IgD-negative memory B cell (primary cell): ENCODE results near the gene SIK3. TPM values are rescaled to one million over a fixed set of nuclear protein-coding genes. Genes with fewer than 3 reads are reported as not detected.
"Not testable (repeated sequence)": the region's sequence is repeated elsewhere in the genome, so short reads cannot be mapped to it uniquely, and the experiment has no call there.

Experiments used
- H3K27ac Mint-ChIP-seq, 3 donors: one replicate each; pipeline ENCODE4 v1.8.0; 2020 to 2022; ENCODE audit warnings: mild to moderate bottlenecking in 3 of 3, mixed read lengths in 3 of 3, moderate library complexity in 1 of 3
- H3K27me3 Mint-ChIP-seq: one replicate; pipeline ENCODE4 v1.8.0; 2021; ENCODE audit warnings: mixed read lengths
- H3K36me3 Mint-ChIP-seq: one replicate; pipeline ENCODE4 v1.8.0; 2020; ENCODE audit warnings: mild to moderate bottlenecking, mixed read lengths
- H3K4me1 Mint-ChIP-seq, 3 donors: one replicate each; pipeline ENCODE4 v1.8.0; 2020 to 2022; ENCODE audit warnings: mixed read lengths in 3 of 3, mild to moderate bottlenecking in 1 of 3
- H3K4me3 Mint-ChIP-seq, 4 donors: one replicate each; pipeline ENCODE4 v1.8.0; 2020 to 2022; ENCODE audit warnings: mild to moderate bottlenecking in 4 of 4, mixed read lengths in 4 of 4, moderate library complexity in 3 of 4
- H3K9me3 Mint-ChIP-seq, 3 donors: one replicate each; pipeline ENCODE4 v1.8.0; 2020 to 2021; ENCODE audit warnings: mixed read lengths in 3 of 3, mild to moderate bottlenecking in 1 of 3
- polyA plus RNA-seq: library from polyadenylated mRNA; unstranded; fragments of 300-500 nt; fragmentation: Illumina TruSeq; gene quantifications from one replicate; pipeline ENCODE4 v1.2.3, GENCODE V29; 2021

The SIK3 gene
- polyA plus RNA-seq, 1 donor from 2014 or later = 25.1 TPM

GRCh38 chr11:117034901-117035300, 63.3 kb downstream of the SIK3 start:
- H3K4me1 Mint-ChIP-seq = peaks cover 34 to 39% (median 37%) of the 10 kb centered on the region in 3 donors
- peaks cover 7% of the 10 kb centered on the region for H3K36me3 Mint-ChIP-seq
- no peaks in the 10 kb centered on the region for H3K27me3 Mint-ChIP-seq
- H3K27ac Mint-ChIP-seq = no peak overlapping the region
- no peaks in the 10 kb centered on the region for H3K9me3 Mint-ChIP-seq
- no peak overlapping the region for H3K4me3 Mint-ChIP-seq

GRCh38 chr11:117026593-117027330, 71.5 kb downstream of the SIK3 start:
- H3K4me1 Mint-ChIP-seq = peaks cover 46 to 63% (median 62%) of the 10 kb centered on the region in 3 donors
- peak overlapping the region in 1 of 4 donors; percentile 24 for H3K4me3 Mint-ChIP-seq
- no peaks in the 10 kb centered on the region for H3K36me3 Mint-ChIP-seq
- H3K27ac Mint-ChIP-seq = peak overlapping the region in 1 of 3 donors; percentile 54
- no peaks in the 10 kb centered on the region for H3K27me3 Mint-ChIP-seq
- peaks cover 0 to 2% (median 0%) of the 10 kb centered on the region in 3 donors for H3K9me3 Mint-ChIP-seq

- H3K36me3 Mint-ChIP-seq, H3K27me3 Mint-ChIP-seq, H3K9me3 Mint-ChIP-seq: not testable (repeated sequence)
- H3K4me3 Mint-ChIP-seq = peak overlapping the region in 1 of 4 donors; percentile 19
- peaks cover 58 to 76% (median 69%) of the 10 kb centered on the region in 3 donors for H3K4me1 Mint-ChIP-seq
- peak overlapping the region in 1 of 3 donors; percentile 68 for H3K27ac Mint-ChIP-seq
Observed at GRCh38 chr11:117023707-117024106, 74.5 kb downstream of the SIK3 start.

- Mint-ChIP-seq H3K36me3 (no peaks in the 10 kb centered on the region), H3K27me3 (no peaks in the 10 kb centered on the region), H3K27ac (peak overlapping the region in 2 of 3 donors; percentile 3 to 68), H3K4me3 (peak overlapping the region in 3 of 4 donors; percentile 14 to 30 (median 22)), H3K4me1 (peaks cover 56 to 75% (median 68%) of the 10 kb centered on the region in 3 donors), H3K9me3 (peaks cover 0 to 2% (median 0%) of the 10 kb centered on the region in 3 donors)
Observed at GRCh38 chr11:117023178-117023577, 75.0 kb downstream of the SIK3 start.

GRCh38 chr11:117022526-117022925, 75.7 kb downstream of the SIK3 start:
- Mint-ChIP-seq H3K4me1 (peaks cover 59 to 79% (median 71%) of the 10 kb centered on the region in 3 donors), H3K36me3 (no peaks in the 10 kb centered on the region), H3K4me3 (peak overlapping the region in 1 of 4 donors; percentile 30), H3K9me3 (peaks cover 0 to 2% (median 0%) of the 10 kb centered on the region in 3 donors), H3K27ac (peak overlapping the region; percentile 3 to 33 (median 28)), H3K27me3 (no peaks in the 10 kb centered on the region)

GRCh38 chr11:117020869-117021564, 77.2 kb downstream of the SIK3 start:
- H3K9me3 Mint-ChIP-seq = no peaks in the 10 kb centered on the region
- H3K4me1 Mint-ChIP-seq = peaks cover 53 to 69% (median 64%) of the 10 kb centered on the region in 3 donors
- H3K27me3 Mint-ChIP-seq = no peaks in the 10 kb centered on the region
- H3K4me3 Mint-ChIP-seq = peak overlapping the region in 3 of 4 donors; percentile 73 to 81 (median 75)
- H3K27ac Mint-ChIP-seq = peak overlapping the region; percentile 76 to 86 (median 78)
- H3K36me3 Mint-ChIP-seq = no peaks in the 10 kb centered on the region

- Mint-ChIP-seq H3K4me1 (peaks cover 51 to 63% (median 58%) of the 10 kb centered on the region in 3 donors), H3K27me3 (no peaks in the 10 kb centered on the region), H3K4me3 (peak overlapping the region; percentile 35 to 81 (median 74)), H3K9me3 (no peaks in the 10 kb centered on the region), H3K36me3 (no peaks in the 10 kb centered on the region), H3K27ac (peak overlapping the region; percentile 76 to 86 (median 78))
Observed at GRCh38 chr11:117020287-117020686, 77.9 kb downstream of the SIK3 start.

GRCh38 chr11:117019871-117020270, 78.4 kb downstream of the SIK3 start:
- peak overlapping the region; percentile 35 to 81 (median 74) for H3K4me3 Mint-ChIP-seq
- H3K27me3 Mint-ChIP-seq = no peaks in the 10 kb centered on the region
- H3K4me1 Mint-ChIP-seq = peaks cover 47 to 59% (median 54%) of the 10 kb centered on the region in 3 donors
- H3K36me3 Mint-ChIP-seq = no peaks in the 10 kb centered on the region
- no peaks in the 10 kb centered on the region for H3K9me3 Mint-ChIP-seq
- peak overlapping the region; percentile 76 to 86 (median 78) for H3K27ac Mint-ChIP-seq

- peaks cover 33 to 43% (median 40%) of the 10 kb centered on the region in 3 donors for H3K4me1 Mint-ChIP-seq
- H3K27me3 Mint-ChIP-seq = no peaks in the 10 kb centered on the region
- no peak overlapping the region for H3K4me3 Mint-ChIP-seq
- peak overlapping the region in 1 of 3 donors; percentile 59 for H3K27ac Mint-ChIP-seq
- H3K36me3 Mint-ChIP-seq = no peaks in the 10 kb centered on the region
- no peaks in the 10 kb centered on the region for H3K9me3 Mint-ChIP-seq
Observed at GRCh38 chr11:117017456-117017855, 80.8 kb downstream of the SIK3 start.

GRCh38 chr11:117016747-117017146, 81.5 kb downstream of the SIK3 start:
- H3K36me3 Mint-ChIP-seq = no peaks in the 10 kb centered on the region
- peak overlapping the region in 1 of 3 donors; percentile 59 for H3K27ac Mint-ChIP-seq
- peaks cover 34 to 42% (median 42%) of the 10 kb centered on the region in 3 donors for H3K4me1 Mint-ChIP-seq
- H3K27me3 Mint-ChIP-seq = no peaks in the 10 kb centered on the region
- H3K4me3 Mint-ChIP-seq = no peak overlapping the region
- no peaks in the 10 kb centered on the region for H3K9me3 Mint-ChIP-seq

GRCh38 chr11:117016246-117016645, 82.0 kb downstream of the SIK3 start:
- peak overlapping the region in 1 of 4 donors; percentile 55 for H3K4me3 Mint-ChIP-seq
- no peaks in the 10 kb centered on the region for H3K9me3 Mint-ChIP-seq
- H3K36me3 Mint-ChIP-seq = no peaks in the 10 kb centered on the region
- peaks cover 33 to 43% (median 40%) of the 10 kb centered on the region in 3 donors for H3K4me1 Mint-ChIP-seq
- H3K27ac Mint-ChIP-seq = peak overlapping the region in 1 of 3 donors; percentile 59
- H3K27me3 Mint-ChIP-seq = no peaks in the 10 kb centered on the region

GRCh38 chr11:117011541-117011898, 86.7 kb downstream of the SIK3 start:
- no peaks in the 10 kb centered on the region for H3K27me3 Mint-ChIP-seq
- peaks cover 19 to 32% (median 22%) of the 10 kb centered on the region in 3 donors for H3K4me1 Mint-ChIP-seq
- no peak overlapping the region for H3K4me3 Mint-ChIP-seq
- H3K27ac Mint-ChIP-seq = peak overlapping the region in 1 of 3 donors; percentile 64
- H3K9me3 Mint-ChIP-seq = no peaks in the 10 kb centered on the region
- H3K36me3 Mint-ChIP-seq = peaks cover 2% of the 10 kb centered on the region

GRCh38 chr11:117010808-117011540, 87.3 kb downstream of the SIK3 start:
- H3K27ac Mint-ChIP-seq = peak overlapping the region in 2 of 3 donors; percentile 42 to 64
- H3K36me3 Mint-ChIP-seq = peaks cover 2% of the 10 kb centered on the region
- H3K9me3 Mint-ChIP-seq = no peaks in the 10 kb centered on the region
- no peaks in the 10 kb centered on the region for H3K27me3 Mint-ChIP-seq
- H3K4me1 Mint-ChIP-seq = peaks cover 22 to 38% (median 24%) of the 10 kb centered on the region in 3 donors
- no peak overlapping the region for H3K4me3 Mint-ChIP-seq

GRCh38 chr11:117009905-117010605, 88.2 kb downstream of the SIK3 start:
- Mint-ChIP-seq H3K9me3 (no peaks in the 10 kb centered on the region), H3K4me3 (peak overlapping the region in 1 of 4 donors; percentile 27), H3K27ac (peak overlapping the region in 2 of 3 donors; percentile 42 to 47), H3K36me3 (peaks cover 5% of the 10 kb centered on the region), H3K4me1 (peaks cover 28 to 43% (median 31%) of the 10 kb centered on the region in 3 donors), H3K27me3 (no peaks in the 10 kb centered on the region)
